Panc1 (cell line): Measurements from ENCODE around the gene SLC35C1. TPM values are rescaled to one million over a fixed set of nuclear protein-coding genes. Genes with fewer than 3 reads are reported as not detected.

Experiments used
- ATAC-seq: fragments of 200-7000 bp; cut with Tn5 transposase; 2 replicates; pipeline ENCODE4 v1.9.1; 2020; ENCODE audit warnings: mild to moderate bottlenecking, moderate library complexity
- BruUV-seq: library from RNA; stranded (reverse); fragments of 400-500 nt; replicated peaks from 2 replicates; lab custom pipeline; 2021; lab: Mats Ljungman, UMichigan
- CTCF ChIA-PET: fragments of 300-600 bp; sonication (Branson Sonifier 250); formaldehyde crosslinking; loops from one replicate; lab custom pipeline; 2022; ENCODE audit warnings: antibody characterized with exemption; lab: Charles Lee
- POLR2A ChIA-PET: fragments of 300-600 bp; sonication (Branson Sonifier 250); formaldehyde crosslinking; loops from one replicate; lab custom pipeline; 2022; ENCODE audit warnings: antibody characterized with exemption; lab: Charles Lee
- DNase-seq: peaks from one replicate; pipeline ENCODE4 v3.0.0-alpha.2; 2010; ENCODE audit warnings: low read depth, low spot score
- H3K27ac ChIP-seq: 2 replicates; pipeline ENCODE4 v1.5.1; 2011; ENCODE audit warnings: mild to moderate bottlenecking, low read length, inconsistent platforms
- H3K27me3 ChIP-seq: fragments of 200-500 bp; sonication (Bioruptor generic); 2 replicates; pipeline ENCODE4 v1.6.0; 2014; ENCODE audit warnings: low read length, inconsistent platforms; ENCODE audit not compliant: control insufficient read depth, insufficient read depth
- H3K36me3 ChIP-seq: fragments of 200-500 bp; sonication (Bioruptor generic); 2 replicates; pipeline ENCODE4 v1.5.1; 2014; ENCODE audit warnings: inconsistent platforms, mild to moderate bottlenecking, low read length, moderate library complexity; ENCODE audit not compliant: control insufficient read depth, insufficient read depth
- H3K4me1 ChIP-seq: 2 replicates; pipeline ENCODE4 v1.5.1; 2011; ENCODE audit warnings: inconsistent platforms, mild to moderate bottlenecking, low read length, moderate library complexity; ENCODE audit not compliant: control insufficient read depth, insufficient read depth
- H3K4me3 ChIP-seq, 2 experiments: 2 replicates each; pipeline ENCODE4 v1.5.1; 2011 to 2012; ENCODE audit warnings: low read depth in 2 of 2, low read length in 2 of 2, mild to moderate bottlenecking in 2 of 2, inconsistent platforms in 1 of 2, moderate library complexity in 1 of 2
- H3K9me3 ChIP-seq: fragments of 200-500 bp; sonication (Bioruptor generic); 2 replicates; pipeline ENCODE4 v1.5.1; 2014; ENCODE audit warnings: low read depth, mild to moderate bottlenecking, inconsistent platforms, low read length, moderate library complexity; ENCODE audit not compliant: control insufficient read depth, insufficient read depth
- CTCF ChIP-seq: fragments of 450-650 bp; IDR thresholded peaks from 2 replicates; pipeline ENCODE4 v1.5.1; 2017; ENCODE audit warnings: mild to moderate bottlenecking
- POLR2AphosphoS5 ChIP-seq: IDR thresholded peaks from 2 replicates; pipeline ENCODE4 v1.6.1; 2012; ENCODE audit warnings: mild to moderate bottlenecking, low read depth, low read length, moderate library complexity
- REST ChIP-seq, 2 experiments: IDR thresholded peaks; 2 replicates each; pipeline ENCODE4 v1.6.1; 2011 to 2012; ENCODE audit warnings: low read depth in 2 of 2, control low read depth in 1 of 2, low read length in 1 of 2, mild to moderate bottlenecking in 1 of 2, moderate library complexity in 1 of 2; ENCODE audit not compliant: insufficient read depth in 1 of 2
- SIN3A ChIP-seq: IDR thresholded peaks from 2 replicates; pipeline ENCODE4 v1.6.1; 2012; ENCODE audit warnings: low read depth, mild to moderate bottlenecking, low read length, moderate library complexity, borderline replicate concordance; ENCODE audit not compliant: insufficient read depth
- TCF7L2 ChIP-seq: IDR thresholded peaks from 2 replicates; pipeline ENCODE4 v1.6.1; 2011; ENCODE audit warnings: mild to moderate bottlenecking, low read depth, low read length, inconsistent platforms
- in situ Hi-C: cut with HindIII; loops from 2 replicates; pipeline ENCODE4 v1.10.0; 2016; ENCODE audit warnings: low sequenced_read_pairs, low pct_unique_long_range_greater_than_20kb
- intact Hi-C: fragments of 100-400 bp; cut with micrococcal nuclease; formaldehyde crosslinking; loops from one replicate; pipeline ENCODE4 v1.10.0; 2022; ENCODE audit not compliant: unreplicated experiment
- total RNA-seq: library from RNA; stranded (reverse); gene quantifications from one replicate; pipeline ENCODE4 v1.2.1, GENCODE V29; 2021; ENCODE audit not compliant: unreplicated experiment

SLC35C1 gene
- total RNA-seq, 1 experiment from 2014 or later, result 13.4 TPM

- Histone ChIP-seq H3K36me3 (no peaks in the 10 kb centered on the region), H3K4me3 (no peak overlapping the region), H3K27ac (no peak overlapping the region), H3K4me1 (no peaks in the 10 kb centered on the region), H3K27me3 (peaks cover 10% of the 10 kb centered on the region), H3K9me3 (no peaks in the 10 kb centered on the region)
- TF ChIP-seq POLR2AphosphoS5 (no peak), CTCF (no peak), REST (IDR thresholded peaks at IDR 0.05; ENCODE audit: insufficient read depth in 1 of 2, low read depth in 2 of 2, low read length in 1 of 2) (no peak), SIN3A (no peak), TCF7L2 (no peak)
- ATAC-seq, result no peak
- CTCF ChIA-PET, result interaction anchor here (0.9 to 1.7 kb wide), 7 partner anchors 17 to 433 kb away, joined by 3 to 27 read pairs (median 4); no protein-coding TSS in a partner anchor
- DNase-seq, result no peak
- in situ Hi-C loops, result no loop called here
- BruUV-seq, result no TSS peak
- intact Hi-C loops, result loop anchor here (5.0 kb wide), 1 partner anchor 95 kb away; no protein-coding TSS in a partner anchor
- POLR2A ChIA-PET, result no interaction called here
These were observed 32.5 kb upstream of the SLC35C1 start for GRCh38 chr11:45772449-45772774.

- no TSS peak for BruUV-seq
- CTCF ChIA-PET, result no interaction called here
- in situ Hi-C loops, result no loop called here
- Histone ChIP-seq H3K9me3 (no peaks in the 10 kb centered on the region), H3K27ac (no peak overlapping the region), H3K36me3 (no peaks in the 10 kb centered on the region), H3K4me3 (no peak overlapping the region), H3K27me3 (peaks cover 12% of the 10 kb centered on the region), H3K4me1 (no peaks in the 10 kb centered on the region)
- no peak for DNase-seq
- intact Hi-C loops, result loop anchor here (5.0 kb wide), 1 partner anchor 96 kb away; no protein-coding TSS in a partner anchor
- no peak for TF ChIP-seq REST (IDR thresholded peaks at IDR 0.05; ENCODE audit: insufficient read depth in 1 of 2, low read depth in 2 of 2, low read length in 1 of 2)
- TF ChIP-seq CTCF, result no peak
- no peak for TF ChIP-seq POLR2AphosphoS5
- TF ChIP-seq TCF7L2, result no peak
- TF ChIP-seq SIN3A, result no peak
- ATAC-seq, result no peak
- POLR2A ChIA-PET, result no interaction called here
These were observed 31.8 kb upstream of the SLC35C1 start for GRCh38 chr11:45772986-45773785.
